Measurements from ENCODE around the gene TMPRSS6. TPM values are rescaled to one million over a fixed set of nuclear protein-coding genes. Genes with fewer than 3 reads are reported as not detected.

Gene TMPRSS6
- total RNA-seq, 1 experiment from 2014 or later: 0.39 TPM

- RAD21 ChIA-PET (ENCODE audit: low non-redundant PET in 1 of 2, low total read pairs in 2 of 2, uncharacterized antibody in 2 of 2, unreplicated experiment in 2 of 2): no interaction called here
- intact Hi-C loops (cut with micrococcal nuclease): no loop called here
- CTCF ChIA-PET: no interaction called here
- POLR2A ChIA-PET: no interaction called here
- Histone ChIP-seq H3K4me3 (replicated peaks in 1 of 2; ENCODE audit: low read depth in 1 of 2, low read length in 2 of 2) (no peak overlapping the region), H3K27ac (ENCODE audit: low read depth, low read length) (no peak overlapping the region), H3K9me3 (ENCODE audit: control insufficient read depth in 1 of 2, insufficient read depth in 1 of 2, low read depth in 1 of 2, low read length in 2 of 2) (no peaks in the 10 kb centered on the region), H2AFZ (ENCODE audit: low read depth, low read length, poor library complexity, severe bottlenecking) (no peak overlapping the region), H3K79me2 (ENCODE audit: insufficient read depth, low read length) (no peaks in the 10 kb centered on the region), H3K9ac (ENCODE audit: low read length) (no peak overlapping the region), H3K27me3 (ENCODE audit: insufficient read depth, low read length) (no peaks in the 10 kb centered on the region; the same call in 1 of the 2 replicates), H3K9me2 (ENCODE audit: insufficient read depth) (no peaks in the 10 kb centered on the region), H4K20me1 (ENCODE audit: insufficient read depth) (no peaks in the 10 kb centered on the region), H3K4me2 (ENCODE audit: low read length) (no peak overlapping the region), H3K36me3 (ENCODE audit: control insufficient read depth in 1 of 2, insufficient read depth in 2 of 2, low read length in 2 of 2) (no peaks in the 10 kb centered on the region), H3K4me1 (ENCODE audit: control insufficient read depth in 1 of 2, insufficient read depth in 2 of 2, low read length in 2 of 2) (peaks cover 0 to 5% of the 10 kb centered on the region in 2 experiments; a peak in 1 of 4 replicates)
- BruUV-seq (replicated peaks): no TSS peak
- TF ChIP-seq REST (IDR thresholded peaks at IDR 0.05; ENCODE audit: low read depth) (no peak), MAX (IDR thresholded peaks at IDR 0.05) (no peak), ATF3 (IDR thresholded peaks at IDR 0.05) (no peak), ELF1 (IDR thresholded peaks at IDR 0.05; ENCODE audit: borderline replicate concordance, low read depth) (no peak), SIN3A (IDR thresholded peaks at IDR 0.05; ENCODE audit: low read depth) (no peak), POLR2A (IDR thresholded peaks at IDR 0.05; ENCODE audit: borderline replicate concordance, extremely low read depth, insufficient read depth, insufficient read length) (no peak), EZH2phosphoT487 (IDR thresholded peaks at IDR 0.05; ENCODE audit: borderline replicate concordance) (no peak), SP1 (IDR thresholded peaks at IDR 0.05; ENCODE audit: low read depth) (no peak), JUND (IDR thresholded peaks at IDR 0.05) (no peak), EGR1 (IDR thresholded peaks at IDR 0.05; ENCODE audit: low read depth) (no peak), ZNF274 (IDR thresholded peaks at IDR 0.05; ENCODE audit: low read depth, low read length) (no peak), ZFX (IDR thresholded peaks at IDR 0.05) (no peak), CBX3 (IDR thresholded peaks at IDR 0.05; ENCODE audit: low read depth) (no peak), TCF7L2 (IDR thresholded peaks at IDR 0.05; ENCODE audit: borderline replicate concordance, extremely low read depth, insufficient read depth, insufficient read length) (no peak), YY1 (IDR thresholded peaks at IDR 0.05; ENCODE audit: extremely low read depth, insufficient replicate concordance, low read depth, low read length) (no peak), RAD21 (IDR thresholded peaks at IDR 0.05; ENCODE audit: low read depth) (no peak), SRF (IDR thresholded peaks at IDR 0.05; ENCODE audit: low read depth) (no peak), POLR2AphosphoS5 (IDR thresholded peaks at IDR 0.05; ENCODE audit: low read depth, low read length) (no peak), ZBTB33 (IDR thresholded peaks at IDR 0.05; ENCODE audit: extremely low read depth, insufficient replicate concordance, low read length) (no peak), CEBPB (IDR thresholded peaks at IDR 0.05; ENCODE audit: low read depth) (no peak)
- ATAC-seq (no peak), DNase-seq (ENCODE audit: low read depth, low spot score) (no peak)
These were observed 15.3 kb downstream of the TMPRSS6 start for GRCh38 chr22:37094239-37094638.

Measured in HCT116 (cell line).